DMS 273 (cell line): Measurements from ENCODE around the gene CACNA1C.
"Not testable (repeated sequence)": the region's sequence is repeated elsewhere in the genome, so short reads cannot be mapped to it uniquely, and the experiment has no call there.

Source experiments
- DNase-seq: peaks from one replicate; lab custom pipeline; 2025; ENCODE audit not compliant: unreplicated experiment; lab: John Stamatoyannopoulos, UW

CACNA1C gene

DNA sequence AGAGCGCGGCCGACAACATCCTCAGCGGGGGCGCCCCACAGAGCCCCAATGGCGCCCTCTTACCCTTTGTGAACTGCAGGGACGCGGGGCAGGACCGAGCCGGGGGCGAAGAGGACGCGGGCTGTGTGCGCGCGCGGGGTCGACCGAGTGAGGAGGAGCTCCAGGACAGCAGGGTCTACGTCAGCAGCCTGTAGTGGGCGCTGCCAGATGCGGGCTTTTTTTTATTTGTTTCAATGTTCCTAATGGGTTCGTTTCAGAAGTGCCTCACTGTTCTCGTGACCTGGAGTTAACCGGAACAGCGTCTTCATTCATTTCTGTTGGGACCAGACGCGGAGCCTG is 638.2 kb downstream of the CACNA1C start:
- peak; percentile 60 for DNase-seq

DNA sequence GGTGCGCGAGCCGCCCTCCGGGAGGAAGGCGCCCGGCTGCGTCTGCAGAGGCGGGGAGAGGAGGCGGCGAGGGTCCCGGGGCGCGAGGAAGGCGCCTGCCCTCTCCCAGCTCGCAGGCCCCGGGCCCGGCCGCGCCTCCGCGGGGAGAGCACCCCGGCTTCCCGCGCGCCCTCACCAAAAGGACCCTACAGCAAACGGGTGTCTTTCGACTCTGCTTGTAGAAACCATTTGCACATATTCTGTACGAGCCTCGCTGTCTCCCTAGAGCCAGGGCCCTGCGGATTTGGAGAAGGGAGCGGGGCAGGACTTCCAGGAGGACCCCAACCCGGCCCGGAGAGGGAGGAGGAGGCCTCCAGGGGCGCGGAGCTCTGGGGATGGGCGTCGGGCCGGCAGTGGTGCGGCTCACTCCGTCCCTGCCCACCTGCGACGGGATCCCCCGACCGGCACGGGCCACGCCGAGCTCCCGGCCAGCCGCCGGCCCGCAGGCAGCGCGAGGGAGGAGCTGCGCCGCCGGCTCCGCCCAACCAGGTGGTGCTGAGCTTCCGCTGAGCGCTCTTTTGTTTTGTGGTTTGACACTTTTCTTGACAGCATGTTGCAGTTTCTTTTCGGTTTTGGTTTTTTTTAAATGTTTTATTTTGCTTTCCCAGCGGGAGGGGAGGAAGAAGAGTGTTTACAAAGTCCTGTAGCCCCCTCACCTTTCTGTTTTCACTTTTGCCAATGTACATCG is 638.7 kb downstream of the CACNA1C start:
- DNase-seq = peak; percentile 62

DNA sequence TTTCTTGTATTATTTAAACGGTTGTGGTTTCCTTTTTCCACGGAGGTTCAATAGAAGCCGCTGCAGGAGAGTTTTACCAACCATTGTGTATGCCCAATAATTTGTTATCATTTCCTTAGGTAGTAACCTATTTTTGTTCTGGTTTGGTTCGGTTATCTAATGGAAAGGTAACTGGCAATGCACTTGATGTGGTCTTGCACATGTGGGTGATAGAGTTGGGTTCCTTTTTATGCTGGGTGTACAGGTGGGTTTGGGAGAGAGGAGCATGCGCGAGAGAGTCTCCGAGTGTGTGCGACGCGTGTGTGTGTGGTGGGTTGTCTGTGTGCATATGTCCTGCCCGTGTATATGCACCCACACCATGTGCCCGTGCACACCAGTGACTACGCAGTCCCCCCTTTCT is 639.3 kb downstream of the CACNA1C start:
- no peak for DNase-seq

DNA sequence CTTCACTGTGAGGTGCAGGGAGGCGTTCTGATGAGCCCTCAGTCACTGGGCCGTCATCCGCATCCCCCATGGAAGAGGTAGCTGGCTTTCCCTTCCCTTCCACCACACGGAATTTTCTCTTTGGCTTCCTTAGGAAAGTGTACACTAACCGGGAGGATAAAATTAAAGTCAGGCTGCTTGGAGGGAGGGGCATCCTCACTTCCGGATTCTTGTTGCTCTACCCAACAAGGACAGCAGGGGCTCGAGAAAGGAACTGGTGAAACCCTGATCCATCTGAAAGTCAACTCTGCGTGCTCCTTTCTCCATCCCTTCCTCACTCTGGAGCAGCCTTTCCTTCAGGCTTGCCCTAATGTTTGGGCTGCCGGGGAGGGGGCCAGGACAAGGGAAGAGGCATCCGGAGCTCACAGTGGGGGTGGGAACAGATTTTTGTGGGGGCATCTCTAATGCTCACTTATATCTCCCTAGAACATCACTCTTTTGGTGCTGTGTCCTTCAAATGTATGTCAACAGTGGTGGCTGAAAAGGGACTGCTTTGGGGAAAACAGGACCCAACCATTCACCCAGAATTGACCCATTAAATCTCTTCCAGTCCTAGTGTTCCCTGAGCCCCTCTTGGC is 640.6 kb downstream of the CACNA1C start:
- peak; percentile 13 for DNase-seq

DNA sequence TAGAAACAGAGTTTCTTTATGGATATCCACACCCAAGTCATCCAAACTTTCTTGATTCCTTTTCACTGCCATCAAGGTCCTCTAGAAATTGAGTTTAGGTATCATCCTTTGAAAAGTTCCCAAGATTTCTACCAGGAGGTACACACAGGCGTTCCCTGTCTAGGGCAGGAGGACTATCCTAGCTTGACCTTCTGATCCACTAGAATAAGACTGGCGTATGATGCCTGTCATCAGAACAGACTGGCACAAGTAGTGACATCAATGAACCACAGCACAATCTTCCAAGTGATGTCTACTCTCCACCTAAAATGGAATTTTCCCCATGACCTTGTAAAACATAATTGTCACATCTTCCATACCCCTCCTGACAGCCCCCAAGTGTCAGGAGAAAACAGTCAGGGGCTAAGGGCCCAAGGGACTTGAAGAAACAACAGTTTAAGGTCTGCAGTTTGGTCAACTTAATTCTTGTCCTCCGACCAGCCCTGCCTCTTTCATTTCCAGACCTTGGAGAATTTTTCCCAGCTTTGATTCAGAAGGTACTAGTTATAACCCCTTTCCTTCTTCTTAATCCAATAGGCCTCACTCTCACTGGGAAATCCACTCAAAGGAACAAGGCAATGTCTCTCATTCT is 641.3 kb downstream of the CACNA1C start:
- DNase-seq = no peak

DNA sequence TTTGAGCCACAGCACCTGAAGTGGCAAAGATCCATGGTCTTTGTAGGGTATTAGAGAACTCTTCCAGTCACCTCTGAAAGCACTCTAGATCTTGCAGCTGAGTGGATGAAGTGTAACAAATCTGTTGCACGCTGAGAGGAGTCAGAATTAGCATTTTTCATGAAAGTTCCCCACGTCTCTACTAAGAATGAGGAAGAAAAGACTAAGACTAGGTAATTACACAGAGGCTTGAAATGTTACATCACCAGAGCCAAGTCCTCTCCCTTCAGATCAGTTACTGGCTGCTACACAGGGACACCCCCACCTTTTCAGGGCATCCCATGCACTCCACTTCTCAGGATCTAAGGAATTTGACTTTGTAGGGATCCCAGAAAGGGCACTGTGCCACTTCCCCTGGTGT is 643.3 kb downstream of the CACNA1C start:
- DNase-seq = no peak

DNA sequence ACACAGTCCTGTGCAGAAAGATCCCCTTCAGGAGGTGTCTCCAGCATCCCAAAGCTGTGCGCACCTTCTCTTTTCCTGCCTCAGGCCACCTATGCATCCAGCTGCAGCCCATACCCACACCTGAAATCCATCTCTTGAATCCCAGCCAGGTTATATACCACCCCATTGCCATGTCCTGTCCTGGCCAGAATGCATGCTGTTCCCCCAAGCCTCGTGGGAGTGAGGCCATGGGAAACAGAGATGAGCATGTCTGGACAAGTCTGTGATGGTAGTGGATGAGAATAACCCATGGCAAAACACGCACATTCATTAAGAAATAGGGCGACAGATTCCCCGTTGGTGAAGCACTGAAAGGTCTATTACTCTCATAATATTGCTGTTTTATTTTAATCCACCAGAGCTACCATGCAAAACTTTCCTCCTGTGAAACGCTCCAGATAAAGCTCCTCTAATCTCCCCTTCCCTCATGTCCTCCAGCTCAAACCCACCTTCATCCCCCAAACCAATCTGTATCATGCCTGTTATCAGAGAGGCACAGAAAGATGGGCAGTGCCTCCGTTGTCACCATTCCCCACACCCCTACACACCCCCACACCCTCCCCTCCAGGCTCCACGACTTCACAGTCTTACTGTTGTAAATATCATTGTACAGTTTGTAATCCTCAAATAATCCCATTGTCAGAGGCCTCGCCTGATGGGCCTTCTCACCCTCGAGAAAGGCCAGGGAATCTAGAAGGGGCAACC is 644.4 kb downstream of the CACNA1C start:
- DNase-seq = no peak

DNA sequence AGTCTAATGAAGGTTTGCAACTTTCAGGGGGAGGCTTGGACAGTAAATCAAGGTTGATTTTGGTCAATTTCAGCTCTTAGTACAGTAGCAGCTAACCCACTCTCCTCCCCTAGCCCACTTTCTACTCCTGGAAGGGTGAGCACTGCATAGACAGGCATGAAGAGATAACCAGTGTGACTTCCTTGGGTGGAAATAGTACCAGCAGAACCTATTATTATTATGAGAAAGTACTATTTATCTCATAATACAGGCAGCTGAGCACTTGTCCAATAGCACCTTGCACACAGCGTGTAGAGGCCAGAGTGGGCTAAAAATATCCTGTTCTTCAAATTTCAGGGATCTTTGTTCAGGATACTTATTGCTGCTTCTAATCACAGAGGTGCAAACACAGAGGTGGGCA is 645.8 kb downstream of the CACNA1C start:
- no peak for DNase-seq

DNA sequence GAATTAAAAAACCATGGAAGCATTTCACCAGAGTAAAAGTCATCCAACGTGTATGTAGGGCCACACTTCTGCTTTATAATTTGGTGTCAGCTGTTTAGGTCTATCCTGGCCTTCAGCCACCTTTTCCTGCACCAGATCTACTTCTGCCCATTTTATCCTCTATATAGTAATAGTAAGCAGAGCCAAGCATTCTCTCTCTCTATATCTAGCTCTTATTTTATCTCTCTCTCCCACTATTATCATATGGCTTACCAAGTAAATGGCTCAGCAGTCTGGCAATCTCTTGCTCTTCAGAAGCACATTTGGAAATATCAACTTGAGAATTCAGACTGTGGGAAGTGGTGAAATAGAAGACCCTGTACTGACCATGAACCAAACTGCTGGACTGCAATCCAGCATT is 657.9 kb downstream of the CACNA1C start:
- no peak for DNase-seq

DNA sequence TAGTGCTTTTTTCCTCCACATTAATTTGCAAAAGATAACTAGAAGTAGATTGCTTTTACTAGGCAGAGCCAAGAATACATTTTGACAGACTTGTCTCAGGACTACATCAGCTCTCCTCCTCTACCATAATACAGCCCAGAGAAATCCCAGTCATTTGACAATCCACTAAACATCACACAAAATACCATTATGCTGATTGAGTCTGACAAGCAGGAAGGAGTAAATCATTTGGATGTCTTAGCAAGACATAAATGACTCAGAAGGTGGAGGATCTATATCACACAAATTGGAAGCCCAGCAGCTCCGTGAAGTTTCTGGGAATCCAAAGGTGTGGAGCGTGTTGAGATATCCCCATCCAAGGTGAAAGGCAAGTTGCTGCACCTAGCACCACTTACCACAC is 666.6 kb downstream of the CACNA1C start:
- no peak for DNase-seq

DNA sequence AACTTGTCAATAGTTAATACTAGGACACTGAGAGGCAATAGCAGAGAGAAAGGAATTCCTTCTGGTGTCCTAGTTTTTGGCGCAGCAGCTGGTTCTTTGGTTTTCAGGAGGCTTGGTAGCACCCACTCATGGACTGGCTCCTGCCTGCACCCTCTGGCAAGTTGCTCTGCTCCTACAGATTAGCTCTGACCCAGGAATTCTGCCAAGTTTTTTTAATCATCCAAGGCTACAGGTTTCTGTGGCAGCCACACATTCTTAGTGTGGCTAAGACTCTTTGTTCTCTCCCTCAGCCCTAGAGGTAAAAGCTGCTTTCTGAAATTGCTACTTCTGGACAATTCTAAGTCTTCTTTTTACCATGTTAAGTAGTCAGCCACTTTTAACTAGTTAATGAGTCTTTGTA is 670.0 kb downstream of the CACNA1C start:
- DNase-seq = peak; percentile 7

DNA sequence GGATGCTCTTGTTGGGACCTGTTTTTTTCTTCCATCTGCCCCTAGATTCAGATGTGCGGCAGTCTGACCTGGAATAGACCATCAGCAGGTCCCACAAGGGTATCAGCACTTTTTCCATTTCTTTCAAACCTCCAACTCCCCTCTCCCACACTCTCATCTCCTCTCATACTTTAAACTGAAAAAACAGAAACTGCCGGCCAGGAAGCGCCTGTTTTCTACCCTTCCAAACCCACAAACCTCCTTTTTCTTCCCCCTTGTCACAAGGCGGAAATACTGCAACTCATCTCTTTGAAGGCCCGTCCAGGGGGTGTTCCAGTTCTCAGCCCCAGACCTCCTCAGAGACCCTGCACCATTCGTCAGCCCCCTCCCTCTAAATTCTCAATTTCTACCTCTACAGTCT is 679.5 kb downstream of the CACNA1C start:
- DNase-seq = no peak

DNA sequence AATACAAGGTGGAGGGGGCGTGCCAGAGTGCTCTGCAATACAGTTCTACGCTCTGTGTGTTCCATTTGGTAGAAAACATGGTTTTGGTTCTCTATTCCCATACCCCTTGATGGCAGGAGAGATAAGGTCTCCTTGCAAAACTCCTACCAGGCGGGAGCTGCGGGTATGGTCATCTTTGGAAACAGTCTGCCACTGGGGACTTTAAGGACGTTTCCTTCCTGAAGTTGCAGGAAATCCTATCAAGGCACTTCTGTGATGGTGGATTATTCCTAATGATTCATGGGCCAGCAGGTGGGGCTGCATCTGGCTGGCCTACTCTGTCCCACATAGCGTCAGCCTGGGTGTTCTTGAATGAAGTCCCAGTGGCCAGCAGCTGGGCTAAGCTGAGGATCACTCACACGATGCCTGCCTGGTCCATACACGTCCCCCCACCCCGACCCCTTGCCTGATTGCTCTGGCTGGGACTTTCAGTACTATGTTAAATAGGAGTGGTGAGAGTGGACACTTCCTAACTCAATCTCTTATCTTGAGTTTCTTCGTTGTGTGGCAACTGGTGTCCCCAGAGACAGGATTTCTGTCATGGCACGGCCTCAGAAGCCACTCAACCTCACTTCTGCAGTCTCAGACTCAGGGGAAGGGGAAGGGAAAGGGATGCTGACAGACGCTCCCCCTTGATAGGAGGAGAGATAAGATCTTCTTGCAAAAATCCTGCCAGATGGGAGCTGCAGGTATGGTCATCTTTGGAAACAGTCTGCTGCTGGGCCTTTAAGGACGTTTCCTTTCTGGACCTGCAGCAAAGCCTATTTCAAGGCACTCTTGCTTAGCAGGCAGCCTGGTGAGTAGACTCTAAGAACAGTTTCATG is 680.9 kb downstream of the CACNA1C start:
- DNase-seq = peak; percentile 38

DNA sequence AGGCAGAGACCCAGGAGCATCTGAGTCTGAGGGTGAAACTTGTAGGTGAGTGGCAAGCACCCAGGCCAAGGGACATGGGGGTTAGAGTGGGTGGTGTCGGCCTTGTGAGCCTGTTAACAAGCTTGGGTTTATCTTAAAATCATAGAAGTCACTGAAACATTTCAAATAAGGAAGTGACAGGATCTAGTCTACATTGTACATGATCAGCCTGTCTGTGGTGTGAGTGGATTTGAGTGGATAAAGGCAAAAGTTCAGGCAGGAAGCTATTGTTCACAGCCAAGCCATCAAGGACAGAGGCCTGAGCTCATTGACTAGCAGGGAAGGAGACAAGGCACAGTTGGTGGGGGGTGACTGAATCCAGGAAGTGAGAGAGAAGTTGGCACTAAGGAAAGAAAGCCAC is 682.6 kb downstream of the CACNA1C start:
- no peak for DNase-seq

DNA sequence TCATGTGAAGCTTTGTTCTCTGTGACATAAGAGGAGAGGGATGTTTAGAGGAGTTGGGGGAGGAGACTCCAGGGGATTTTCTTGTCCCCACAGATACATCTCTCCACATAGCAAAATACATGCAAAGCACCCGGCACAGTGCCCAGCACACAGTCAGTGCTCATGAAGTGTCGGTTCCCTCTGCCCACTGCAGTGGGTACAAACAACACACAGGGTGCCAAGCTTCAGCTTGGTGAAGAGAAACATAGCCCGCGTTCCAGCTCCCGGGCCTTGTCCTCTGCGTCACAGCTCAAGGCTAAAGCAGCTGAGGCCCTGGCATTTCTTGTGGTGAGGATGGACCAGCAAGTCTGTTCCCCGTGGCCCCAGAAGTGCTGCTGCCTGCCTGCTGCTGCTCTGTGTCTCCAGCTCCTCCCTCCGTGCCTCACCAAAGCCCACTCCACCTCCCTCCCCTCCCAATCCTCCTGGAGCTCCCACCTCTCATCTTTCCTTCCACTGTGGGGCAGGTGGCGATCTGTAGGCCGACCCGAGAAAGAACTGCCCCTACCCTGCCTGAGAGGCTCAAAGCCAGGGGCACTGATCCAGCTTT is 685.0 kb downstream of the CACNA1C start:
- DNase-seq = peak; percentile 4

DNA sequence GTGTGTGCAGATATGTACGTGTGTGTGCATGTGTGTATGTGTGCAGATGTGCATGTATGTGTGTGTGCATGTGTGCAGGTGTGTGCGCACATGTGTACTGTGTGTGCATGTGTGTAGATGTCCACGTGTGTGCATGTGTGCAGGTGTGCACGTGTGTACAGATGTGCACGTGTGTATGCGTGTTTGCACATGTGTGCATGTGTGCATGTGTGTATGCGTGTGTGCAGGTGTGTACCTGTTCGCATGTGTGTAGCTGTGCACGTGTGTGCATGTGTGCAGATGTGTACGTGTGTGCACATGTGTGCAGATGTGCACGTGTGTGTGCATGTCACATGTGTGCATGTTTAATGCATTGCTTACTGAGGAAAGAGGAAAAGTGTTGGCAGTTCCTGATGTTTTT is 686.3 kb downstream of the CACNA1C start:
- DNase-seq = no peak

DNA sequence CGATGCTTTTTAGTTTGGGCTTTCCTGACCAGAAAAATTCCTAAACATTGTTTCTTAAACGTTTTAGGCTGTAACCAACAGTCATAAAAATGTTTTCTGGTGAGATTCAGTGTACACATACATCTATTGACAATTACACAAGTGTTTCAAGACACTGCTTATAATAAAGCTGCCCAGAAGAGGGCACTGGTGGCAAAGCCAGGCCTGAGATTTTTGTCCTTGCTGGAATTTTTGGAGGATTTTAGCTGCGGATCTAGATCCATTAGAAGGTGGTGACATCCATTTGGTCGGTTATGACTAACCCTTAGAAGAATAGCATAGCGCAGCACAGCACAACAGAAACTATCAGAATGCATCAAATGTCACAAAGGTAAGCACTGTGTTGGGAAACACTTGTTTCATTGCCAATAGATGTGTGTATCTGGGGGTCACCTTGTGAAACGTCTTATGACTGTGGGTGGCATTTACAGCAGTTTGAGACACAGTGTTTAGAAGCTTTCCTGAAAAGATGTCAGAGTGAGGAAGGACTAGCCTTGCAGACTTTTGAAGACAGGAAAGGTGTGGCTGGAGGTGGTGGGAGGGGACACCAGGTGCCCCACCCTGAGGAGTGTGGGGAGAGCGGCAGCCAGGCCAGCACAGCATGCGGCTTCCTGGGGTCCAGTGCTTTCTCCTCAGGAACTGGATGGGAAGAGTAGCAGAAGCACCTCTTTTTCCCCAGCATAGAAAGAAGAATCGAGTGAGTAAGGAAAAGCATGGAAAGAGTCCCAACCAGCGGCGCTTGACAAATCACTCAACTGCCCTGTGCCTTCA is 687.2 kb downstream of the CACNA1C start:
- DNase-seq = peak; percentile 47

DNA sequence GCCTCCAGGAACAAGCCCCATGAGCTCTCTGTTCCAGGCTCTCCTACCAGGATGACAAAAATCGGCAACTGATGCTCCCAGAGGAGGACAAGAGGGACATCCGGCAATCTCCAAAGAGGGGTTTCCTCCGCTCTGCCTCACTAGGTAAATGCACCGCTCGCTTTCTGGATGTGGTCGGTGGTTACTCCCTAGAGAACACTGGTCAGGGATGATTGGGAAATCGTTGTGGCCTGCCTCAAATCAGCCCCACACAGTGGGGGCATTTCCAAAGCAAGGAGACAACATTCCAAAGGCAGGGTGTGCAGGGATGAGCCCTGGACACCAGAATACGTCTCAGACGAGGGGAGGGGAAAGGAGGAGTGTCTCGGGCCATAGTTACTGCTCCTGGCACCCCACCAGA is 689.2 kb downstream of the CACNA1C start:
- DNase-seq = not testable (repeated sequence)

DNA sequence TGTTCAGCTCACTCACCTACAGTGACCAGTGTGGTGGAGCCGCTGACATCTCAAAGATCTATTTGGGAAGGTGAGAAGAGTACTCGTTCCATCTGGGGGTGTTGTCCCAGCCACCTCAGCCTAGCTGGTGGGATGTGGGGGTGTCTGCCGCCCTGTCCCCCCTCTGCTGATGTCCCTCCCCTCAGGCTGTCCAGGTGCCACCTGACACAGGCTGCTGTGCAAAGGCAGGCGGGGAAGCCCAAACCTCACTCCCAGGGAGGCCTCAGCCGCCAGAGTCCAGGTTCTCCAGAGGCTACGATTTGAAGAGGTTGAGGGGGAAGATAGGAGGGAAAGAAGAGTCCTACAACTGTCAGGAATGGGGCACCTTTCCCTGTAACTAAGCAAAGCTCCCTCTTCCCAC is 690.7 kb downstream of the CACNA1C start:
- no peak for DNase-seq

DNA sequence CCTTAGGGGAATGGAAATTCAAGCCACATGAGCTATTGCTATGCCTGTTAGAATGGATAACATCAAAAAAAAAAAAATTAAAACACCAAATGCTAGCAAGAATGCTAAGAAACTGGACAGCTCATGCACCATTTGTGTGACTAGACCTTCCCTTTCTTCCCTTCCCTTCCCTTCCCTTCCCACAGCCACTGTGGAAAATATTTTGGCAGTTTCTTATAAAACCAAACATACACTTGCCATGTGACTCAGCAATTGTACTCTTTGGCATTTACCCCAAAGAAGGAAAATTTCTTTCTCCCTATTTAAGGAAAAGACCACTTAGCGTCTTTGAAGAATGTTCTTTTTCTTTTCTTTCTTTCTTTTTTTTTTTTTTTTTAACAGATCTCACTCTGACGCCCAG is 692.9 kb downstream of the CACNA1C start:
- DNase-seq = no peak
